Fibroblast of skin of scalp (primary cell): ENCODE measurements around the gene MFAP4.

Experiments used
- DNase-seq: peaks from one replicate; pipeline ENCODE4 v3.0.0-alpha.2; 2013

MFAP4 gene

DNA sequence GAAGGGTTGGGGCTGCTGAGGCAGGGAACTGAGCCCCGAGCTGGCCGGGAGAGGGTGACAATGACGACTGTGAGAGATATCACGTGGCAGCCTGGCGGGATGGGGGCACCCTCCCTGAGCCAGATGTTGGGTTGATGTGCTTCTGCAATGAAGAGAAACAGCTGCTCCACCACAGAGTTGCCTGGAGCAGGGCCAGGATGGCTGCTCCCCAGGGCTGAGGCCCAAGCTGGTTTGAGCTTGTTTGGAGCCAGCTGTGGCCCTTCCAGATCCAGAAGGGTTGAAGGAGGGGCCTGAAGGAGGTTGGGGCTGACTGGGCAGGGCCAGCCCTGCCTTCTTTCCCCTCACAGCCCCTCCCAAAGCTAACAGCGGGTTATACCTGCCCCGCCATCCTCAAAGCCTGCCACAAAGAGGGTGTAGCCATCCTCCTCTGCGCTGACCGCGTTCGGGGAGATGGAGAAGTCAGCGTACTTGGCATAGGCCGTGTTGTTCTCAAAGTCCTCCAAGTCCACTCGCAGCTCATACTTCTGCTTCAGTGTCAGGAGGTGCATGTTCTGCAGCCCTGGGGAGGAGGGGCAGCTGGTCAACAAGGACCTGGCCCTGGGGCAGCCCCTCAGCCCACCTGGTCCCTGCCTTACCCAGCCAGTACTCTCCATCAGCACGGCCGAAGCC, 2.1 kb downstream of the MFAP4 start:
- DNase-seq, result peak; percentile 96

DNA sequence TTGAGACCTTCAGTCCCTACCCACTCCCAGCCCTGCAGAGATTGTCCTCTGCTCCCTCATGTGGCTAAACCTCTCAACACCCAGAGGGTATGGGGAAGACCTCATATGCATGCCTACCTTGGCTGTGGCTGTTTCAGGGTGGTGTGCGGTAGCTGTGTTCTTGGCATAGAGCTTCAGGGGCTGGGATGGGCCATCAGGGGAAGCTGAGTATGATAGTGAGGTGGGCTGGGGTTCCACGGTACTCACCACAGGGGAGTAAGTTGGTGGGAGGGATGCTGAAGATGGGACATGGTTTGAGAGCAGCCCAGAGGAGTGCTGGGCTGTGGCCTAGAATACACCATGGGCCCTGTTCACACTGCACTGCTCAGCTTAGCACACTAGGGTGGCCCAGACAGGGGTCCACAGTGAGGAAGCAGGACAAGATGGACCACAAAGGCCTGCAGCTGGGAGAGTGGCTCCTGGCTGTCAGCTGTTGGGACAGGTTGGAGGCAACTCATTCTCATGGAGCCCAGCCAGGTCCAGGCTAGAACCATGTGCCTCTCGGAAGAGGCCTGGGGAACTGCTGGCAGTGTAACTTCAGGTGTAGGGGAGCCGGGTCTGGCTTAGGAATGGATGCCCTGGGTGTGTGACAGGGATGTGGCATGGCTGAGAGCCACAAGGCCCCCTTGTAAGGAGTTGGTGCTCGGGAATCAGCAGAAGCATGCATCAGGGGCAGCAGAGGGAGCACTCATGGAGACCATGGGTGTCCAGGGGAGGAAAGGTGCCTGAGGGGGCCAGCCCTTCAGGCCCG, 3.1 kb downstream of the MFAP4 start:
- peak; percentile 40 for DNase-seq

DNA sequence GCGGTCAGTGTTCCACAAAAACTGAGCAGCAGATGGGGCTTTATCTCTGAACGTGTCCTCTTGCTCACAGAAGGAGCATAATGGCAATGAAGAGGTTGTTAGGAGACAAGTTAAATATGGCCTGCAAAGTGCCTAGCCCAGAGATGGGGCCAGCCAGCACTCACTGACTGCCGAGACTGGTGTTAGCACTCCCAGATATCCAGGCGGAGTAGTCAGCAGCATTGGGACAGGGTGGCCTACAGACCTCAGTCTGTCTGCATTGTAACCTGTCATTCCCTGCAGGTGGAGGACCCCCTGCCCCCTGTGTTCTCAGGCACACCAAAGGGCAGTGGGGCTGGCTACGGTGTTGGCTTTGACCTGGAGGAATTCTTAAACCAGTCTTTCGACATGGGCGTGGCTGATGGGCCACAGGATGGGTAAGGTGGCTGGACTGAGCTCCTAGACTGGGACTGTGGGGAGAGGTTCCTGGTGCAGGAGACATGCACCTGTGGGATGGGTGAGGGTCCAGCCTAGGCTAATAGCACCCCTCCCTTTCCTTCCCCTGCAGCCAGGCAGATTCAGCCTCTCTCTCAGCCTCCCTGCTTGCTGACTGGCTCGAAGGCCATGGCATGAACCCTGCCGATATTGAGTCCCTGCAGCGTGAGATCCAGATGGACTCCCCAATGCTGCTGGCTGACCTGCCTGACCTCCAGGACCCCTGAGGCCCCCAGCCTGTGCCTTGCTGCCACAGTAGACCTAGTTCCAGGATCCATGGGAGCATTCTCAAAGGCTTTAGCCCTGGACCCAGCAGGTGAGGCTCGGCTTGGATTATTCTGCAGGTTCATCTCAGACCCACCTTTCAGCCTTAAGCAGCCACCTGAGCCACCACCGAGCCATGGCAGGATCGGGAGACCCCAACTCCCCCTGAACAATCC, 4.2 kb downstream of the MFAP4 start:
- no peak for DNase-seq

GRCh38 chr17:19381741-19382444, 5.1 kb downstream of the MFAP4 start:
- DNase-seq, result no peak

GRCh38 chr17:19381361-19381740, 5.6 kb downstream of the MFAP4 start:
- DNase-seq, result no peak

- DNase-seq, result no peak
Measured at GRCh38 chr17:19380481-19381301, 6.3 kb downstream of the MFAP4 start.

DNA sequence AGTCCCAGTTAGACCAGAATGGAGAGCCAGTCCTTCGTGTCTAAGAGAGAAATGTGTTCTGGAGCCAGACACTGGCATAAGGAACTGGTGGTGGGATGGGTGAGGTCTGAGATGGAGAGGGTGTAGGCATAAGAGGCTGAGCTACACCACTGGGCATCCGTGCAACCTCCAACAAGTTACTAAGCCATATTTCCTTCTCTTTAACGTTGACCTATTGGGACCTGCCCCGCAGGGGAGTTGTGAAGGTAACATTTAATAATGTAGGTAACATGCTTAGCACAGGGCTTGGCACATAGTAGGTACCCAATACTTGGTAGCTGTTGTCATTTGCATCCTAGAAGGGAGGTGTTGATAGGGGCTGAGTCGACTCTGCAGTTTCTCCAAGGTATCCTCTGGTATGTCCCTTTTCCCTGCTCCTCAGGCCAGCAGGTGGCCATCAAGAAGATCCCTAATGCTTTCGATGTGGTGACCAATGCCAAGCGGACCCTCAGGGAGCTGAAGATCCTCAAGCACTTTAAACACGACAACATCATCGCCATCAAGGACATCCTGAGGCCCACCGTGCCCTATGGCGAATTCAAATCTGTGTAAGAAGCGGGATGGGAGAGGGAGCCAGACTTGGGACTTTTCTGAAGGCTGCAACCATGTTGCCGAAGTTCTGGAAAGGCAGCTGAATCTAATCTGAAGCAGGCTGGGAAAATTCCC, 7.5 kb downstream of the MFAP4 start:
- DNase-seq, result no peak

DNA sequence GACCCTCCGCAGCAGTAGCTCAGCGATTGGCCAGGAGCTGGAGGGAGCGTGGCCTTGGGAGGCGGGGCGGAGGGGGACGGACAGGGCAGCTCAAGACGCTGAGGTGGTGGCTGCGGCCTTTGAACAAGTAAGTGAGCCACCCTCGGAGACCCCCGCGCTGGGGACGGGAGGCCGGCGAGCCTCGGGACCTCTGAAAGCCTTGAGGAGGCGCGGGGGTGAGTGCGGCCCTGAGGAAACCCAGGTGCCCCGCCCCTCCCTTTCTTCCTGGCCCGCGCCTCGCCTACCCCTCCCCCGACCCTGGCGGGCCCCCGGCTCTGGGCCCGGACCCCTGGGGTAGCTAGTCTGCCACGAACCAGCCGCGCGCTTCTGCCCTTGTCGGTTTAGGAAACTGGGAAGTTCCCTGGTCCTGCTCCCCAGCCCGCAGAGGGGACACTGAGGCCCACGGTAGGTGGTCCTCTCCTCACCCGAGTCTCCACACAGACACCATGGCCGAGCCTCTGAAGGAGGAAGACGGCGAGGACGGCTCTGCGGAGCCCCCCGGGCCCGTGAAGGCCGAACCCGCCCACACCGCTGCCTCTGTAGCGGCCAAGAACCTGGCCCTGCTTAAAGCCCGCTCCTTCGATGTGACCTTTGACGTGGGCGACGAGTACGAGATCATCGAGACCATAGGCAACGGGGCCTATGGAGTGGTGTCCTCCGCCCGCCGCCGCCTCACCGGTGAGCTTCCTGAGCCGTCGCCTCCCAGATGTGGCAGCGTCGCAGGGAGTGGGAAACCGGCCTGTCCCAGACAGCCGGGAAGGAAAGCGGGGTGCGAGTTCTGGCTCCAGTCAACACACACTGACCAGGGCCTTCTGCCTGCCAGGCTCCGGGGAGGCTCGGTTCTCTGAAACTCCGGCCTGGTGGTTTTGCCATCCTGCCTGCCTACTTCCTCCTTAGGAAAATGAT, 8.3 kb downstream of the MFAP4 start, which contains the start of gene MAPK7:
Gene MAPK7, plus strand, starts transcription at position 83 of the 945 bp plus-strand sequence. Its CDS starts 403 bp downstream, at position 486.
- no peak for DNase-seq

- peak; percentile 99 for DNase-seq
Measured at GRCh38 chr17:19377602-19378415, 9.2 kb downstream of the MFAP4 start.

DNA sequence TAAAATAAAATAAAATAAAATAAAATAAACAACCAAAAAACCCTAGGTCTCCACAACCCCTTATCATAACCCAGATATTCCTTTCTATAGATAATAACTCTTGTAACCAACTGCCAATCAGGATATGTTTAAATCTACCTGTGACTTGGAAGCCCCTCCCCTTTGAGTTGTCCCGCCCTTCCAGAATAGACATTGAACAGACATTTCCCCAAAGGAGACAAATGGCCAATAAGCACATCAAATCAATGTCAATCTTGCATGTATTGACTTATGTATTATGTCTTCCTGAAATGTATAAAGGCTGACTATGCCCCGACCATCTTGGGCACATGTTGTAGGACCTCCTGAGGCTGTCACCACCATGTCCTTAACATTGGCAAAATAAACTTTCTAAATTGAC, 10.2 kb downstream of the MFAP4 start:
- DNase-seq, result no peak

GRCh38 chr17:19375732-19376131, 11.3 kb downstream of the MFAP4 start:
- DNase-seq, result no peak

GRCh38 chr17:19374136-19374535, 12.9 kb downstream of the MFAP4 start:
- DNase-seq, result no peak

DNA sequence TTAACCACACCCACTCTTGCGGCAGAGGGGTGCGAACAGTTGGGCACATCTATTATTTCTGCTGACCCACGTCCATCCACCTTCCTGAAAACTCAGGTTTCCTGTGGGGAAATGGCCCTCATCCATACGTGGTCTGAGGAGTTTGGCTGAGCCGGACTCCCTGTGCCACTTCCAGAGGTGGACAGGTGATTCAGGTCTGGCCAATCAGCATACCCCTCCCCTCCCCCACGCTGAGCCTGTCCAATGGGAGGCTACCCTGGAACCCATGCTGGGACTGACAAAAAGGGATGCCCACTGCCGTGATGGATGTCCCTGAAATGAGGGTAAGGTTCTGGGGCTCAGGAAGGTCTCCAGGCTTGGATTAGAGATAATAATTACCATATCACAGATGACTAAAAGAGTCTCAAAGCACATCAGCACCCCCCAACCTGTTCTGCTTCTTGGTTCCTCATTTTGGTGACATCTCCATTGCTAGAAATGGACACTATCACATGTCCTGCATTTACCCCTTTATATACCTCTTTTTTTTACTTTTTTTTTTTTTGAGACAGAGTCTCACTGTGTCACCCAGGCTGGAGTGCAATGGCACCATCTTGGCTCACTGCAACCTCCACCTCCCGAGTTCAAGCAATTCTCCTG, 14.0 kb downstream of the MFAP4 start:
- no peak for DNase-seq

GRCh38 chr17:19372439-19372838, 14.6 kb downstream of the MFAP4 start:
- DNase-seq, result no peak

DNA sequence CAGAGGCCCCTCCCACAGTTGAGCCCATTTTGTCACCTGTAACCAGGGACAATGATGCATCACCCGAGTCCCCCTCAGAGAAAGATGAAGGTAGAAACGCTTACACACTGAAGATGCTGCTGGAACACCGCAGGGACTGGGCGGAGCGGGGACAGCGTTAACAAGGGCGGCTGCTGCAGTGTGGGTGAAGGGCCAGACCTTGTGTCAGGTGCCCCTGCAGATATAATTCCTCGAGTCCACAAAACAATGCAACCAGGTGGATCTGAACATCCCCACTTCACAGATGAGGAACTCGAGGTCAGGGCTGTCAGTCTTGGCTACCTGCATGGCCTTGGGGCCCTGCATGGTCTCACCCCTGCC, 15.0 kb downstream of the MFAP4 start:
- no peak for DNase-seq

GRCh38 chr17:19371259-19372010, 15.6 kb downstream of the MFAP4 start:
- DNase-seq, result no peak

GRCh38 chr17:19370493-19370960, 16.5 kb downstream of the MFAP4 start:
- DNase-seq, result no peak
